NCI-H146 (cell line): ENCODE results near the gene DSC2.
"Not testable (repeated sequence)": the region's sequence is repeated elsewhere in the genome, so short reads cannot be mapped to it uniquely, and the experiment has no call there.

Source experiments
- DNase-seq: peaks from one replicate; lab custom pipeline; 2025; lab: John Stamatoyannopoulos, UW

Gene DSC2

DNA sequence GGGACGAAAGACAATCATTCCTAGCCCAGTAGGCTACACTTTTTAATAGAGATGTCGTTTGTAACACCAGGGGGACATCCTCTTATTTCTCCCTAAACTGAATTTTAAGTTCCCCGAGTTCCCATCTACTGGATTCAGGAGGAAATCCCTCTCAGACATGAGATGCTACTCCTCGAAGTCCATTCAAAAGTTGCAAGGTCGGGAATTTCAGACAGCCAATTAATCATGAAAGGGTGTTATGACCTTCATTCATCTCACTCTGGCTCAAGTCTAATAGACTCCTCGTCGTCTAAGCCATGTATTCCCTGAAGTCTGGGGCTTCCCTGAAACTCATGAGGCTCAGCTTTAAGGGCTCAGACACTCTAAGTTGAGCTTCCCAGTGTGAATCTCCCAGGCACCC lies 58.5 kb downstream of the DSC2 start:
- DNase-seq = no peak

DNA sequence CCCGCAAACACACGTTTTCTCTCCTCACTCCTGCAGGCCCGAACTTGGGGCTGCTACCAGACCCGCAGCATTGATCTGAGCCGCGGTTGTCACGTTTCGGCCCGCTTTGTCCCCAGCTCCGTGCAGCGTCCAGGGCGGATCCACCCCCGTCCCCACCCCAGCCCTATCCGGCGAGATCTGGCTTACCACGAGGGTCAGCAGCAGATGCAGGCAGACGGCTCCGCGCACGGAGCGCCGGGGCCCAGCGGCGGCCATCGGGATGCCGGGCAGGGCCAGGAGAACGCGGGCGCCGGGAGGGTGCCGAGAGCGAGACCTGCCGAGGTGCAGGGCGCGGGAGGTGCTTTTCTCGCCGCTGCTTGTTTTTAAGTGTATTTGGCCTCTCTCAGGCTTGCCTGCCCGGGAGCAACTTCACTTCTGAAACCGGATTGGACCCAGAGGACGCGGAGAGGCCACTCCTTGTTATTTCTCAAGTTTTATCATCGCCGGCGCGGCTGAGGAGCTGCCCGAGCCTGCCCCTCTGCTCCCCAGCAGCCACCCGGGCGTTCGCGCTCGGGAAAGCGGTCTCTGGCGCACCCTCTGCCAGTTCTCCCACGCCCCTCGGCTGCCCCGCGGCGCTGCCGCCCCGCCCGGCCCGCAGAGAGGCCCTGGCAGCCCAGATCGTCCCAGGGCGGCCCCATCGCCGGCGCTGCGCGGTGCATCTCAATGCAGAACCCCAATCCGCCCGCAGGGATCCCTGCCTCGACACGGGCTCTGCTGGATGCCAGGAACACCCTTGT lies 59.6 kb downstream of the DSC2 start, which contains the start of gene DSC3:
DSC3 (minus strand) TSS at position 337 of the 776 bp plus-strand sequence; CDS start at position 255, 82 bp downstream.
- no peak for DNase-seq

DNA sequence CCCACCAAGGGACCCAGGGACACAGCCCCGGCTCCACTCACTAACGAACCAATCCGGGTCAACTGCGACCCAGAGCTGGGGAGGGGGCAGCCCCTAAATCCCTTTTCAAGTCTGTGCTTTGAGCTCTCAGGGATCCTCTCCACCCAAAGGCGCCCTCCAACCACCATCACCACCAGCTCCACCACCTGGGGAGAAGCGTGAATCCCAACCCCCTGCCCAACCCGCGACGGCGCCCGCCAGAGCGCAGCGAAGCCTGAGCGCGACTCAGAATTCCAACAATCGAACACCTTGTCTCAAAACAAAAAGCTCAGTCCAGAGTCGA lies 60.2 kb downstream of the DSC2 start:
- DNase-seq = no peak

DNA sequence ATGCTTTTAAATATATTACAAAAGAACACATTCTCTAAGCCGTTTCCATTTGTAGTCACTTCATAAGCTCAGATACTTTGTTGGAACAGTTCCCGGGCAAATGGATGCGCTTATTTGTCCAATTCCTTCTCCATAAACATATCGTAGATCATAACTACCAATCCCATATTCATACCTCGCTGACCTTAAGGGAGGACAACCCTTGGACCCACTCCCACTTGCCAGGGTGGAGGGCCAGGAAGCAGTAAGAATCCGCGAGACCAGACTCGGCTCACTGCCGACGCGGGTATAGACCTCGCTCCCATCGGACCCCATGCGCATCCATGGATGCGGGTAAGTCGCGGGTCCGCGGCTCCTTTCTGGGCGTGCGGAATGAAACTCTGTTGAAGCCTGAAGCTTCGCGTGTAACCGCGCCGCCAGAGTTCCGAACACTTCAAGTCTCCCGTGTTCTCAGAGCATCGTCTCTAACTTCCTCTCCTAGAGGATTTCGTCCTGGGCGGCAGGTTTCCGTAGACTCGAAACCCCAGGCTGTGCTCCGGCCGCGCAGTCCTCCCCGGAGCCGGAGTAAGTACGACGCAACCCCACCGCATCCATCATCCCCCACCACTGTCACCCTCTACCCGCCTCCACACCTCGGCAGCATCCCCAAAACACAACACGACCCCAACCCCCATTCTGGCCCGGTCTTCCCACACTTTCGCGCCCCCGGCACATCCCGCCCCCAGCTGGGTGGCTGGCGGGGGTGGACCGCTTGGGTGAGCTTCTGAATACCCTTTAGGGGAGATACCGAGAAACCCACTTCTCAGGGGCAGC lies 60.7 kb downstream of the DSC2 start:
- DNase-seq = no peak

DNA sequence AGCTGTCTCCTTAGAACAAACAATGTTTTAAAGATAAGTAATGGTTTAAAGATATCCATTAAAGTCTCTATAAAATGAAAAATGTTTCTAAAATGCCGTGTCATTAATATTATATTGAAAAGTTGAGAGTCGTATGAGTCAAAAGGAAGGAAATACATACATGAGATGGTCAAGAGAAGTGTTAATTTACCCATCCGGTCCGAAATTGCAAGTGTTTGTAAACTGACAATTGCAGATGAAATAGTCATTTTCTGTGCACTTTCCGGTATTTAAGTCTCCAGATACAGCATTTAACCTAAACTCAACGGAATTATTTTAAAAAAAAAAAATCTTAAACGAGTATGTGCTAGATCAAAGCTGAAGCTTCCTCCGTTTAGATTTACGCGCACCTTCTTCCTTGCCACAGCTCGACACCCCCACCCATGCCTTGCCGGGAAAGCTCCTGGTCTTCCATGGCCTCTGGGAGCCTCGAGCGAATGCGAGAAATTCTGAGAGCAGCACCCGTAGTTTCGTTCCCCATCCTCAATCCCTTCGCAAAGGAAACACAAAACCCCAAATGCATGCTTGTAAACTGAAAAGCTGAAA lies 61.4 kb downstream of the DSC2 start:
- no peak for DNase-seq

DNA sequence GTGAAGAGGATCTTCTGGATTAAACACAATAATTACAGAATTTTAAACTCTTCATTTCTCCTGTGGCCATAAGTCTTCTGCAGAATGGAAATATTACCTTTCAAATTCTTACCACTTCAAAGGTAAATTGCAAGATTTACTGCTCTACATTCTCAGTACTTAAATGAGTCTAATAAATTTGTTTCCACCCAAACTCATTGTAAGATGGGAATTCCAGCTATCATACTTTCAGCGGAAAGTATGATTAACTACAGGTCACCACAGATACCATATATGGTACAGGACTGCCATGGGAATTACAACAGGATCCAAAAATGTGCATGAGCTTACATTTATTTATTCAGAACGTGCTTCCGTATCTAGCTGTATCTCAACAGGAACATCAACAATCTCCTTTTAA lies 62.8 kb downstream of the DSC2 start:
- no peak for DNase-seq

DNA sequence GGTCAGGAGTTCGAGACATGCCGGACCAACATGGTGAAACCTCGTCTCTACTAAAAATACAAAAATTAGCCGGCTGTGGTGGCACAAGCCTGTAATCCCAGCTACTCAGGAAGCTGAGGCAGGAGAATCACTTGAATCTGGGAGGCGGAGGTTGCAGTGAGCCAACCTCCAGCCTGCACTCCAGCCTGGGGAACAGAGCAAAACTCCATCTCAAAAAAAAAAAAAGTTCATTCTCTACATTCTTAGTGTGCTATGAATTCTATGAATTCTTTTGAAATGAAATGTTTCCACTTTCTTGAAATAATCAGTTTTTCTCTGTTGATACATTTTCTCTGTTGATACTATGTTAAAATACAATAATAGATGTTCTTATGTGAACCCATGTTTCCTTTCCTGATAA lies 64.5 kb downstream of the DSC2 start:
- DNase-seq = not testable (repeated sequence)

DNA sequence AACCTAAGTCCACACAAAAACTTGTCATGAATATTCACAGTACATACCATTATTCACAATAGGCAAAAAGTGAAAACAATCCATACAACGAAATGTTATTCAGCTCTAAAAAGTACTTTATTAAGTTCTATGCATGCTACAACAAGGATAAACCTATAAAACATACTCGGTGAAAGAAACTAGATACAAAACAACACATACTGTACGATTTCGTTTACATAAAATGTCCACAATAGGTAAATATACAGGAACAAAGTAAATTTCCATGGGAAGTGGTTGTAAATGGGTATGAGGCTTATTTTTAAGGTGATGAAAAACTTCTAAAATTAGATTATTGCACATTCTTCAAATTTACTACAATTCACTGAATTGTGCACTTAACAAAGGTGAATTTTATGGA lies 67.7 kb downstream of the DSC2 start:
- no peak for DNase-seq

DNA sequence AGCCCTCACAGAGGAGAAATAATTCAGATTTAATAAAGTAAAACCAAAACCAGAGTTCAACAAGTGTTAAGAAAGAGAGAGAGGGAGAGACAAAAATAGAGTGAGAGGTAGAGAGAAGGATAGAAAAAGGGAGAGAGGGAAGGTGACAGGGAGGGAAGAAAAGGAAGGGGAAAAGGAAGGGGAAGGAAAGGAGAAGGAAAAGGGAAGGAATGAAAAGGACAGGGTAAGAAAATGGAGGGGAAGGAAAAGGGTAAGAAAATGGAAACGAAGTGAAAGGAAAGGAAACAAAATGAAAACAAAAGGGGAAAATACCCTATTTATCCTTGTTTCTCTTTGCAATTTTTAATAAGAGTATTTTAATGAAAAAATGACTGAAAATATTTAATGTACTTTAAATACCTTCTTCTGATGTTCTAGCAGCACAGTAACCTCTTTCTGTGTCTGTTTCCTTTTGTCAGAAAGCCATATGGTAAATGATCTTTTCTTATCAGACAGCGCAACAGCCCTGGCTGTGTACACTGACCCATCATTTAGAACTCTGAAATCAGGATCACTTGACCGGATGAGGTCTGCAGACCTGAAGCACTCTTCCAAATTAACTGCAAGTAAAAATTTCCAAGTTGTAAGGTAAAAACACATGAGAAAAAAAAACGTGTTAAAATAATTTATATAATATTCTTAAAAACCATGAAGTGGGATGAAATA lies 71.5 kb downstream of the DSC2 start:
- DNase-seq = no peak

DNA sequence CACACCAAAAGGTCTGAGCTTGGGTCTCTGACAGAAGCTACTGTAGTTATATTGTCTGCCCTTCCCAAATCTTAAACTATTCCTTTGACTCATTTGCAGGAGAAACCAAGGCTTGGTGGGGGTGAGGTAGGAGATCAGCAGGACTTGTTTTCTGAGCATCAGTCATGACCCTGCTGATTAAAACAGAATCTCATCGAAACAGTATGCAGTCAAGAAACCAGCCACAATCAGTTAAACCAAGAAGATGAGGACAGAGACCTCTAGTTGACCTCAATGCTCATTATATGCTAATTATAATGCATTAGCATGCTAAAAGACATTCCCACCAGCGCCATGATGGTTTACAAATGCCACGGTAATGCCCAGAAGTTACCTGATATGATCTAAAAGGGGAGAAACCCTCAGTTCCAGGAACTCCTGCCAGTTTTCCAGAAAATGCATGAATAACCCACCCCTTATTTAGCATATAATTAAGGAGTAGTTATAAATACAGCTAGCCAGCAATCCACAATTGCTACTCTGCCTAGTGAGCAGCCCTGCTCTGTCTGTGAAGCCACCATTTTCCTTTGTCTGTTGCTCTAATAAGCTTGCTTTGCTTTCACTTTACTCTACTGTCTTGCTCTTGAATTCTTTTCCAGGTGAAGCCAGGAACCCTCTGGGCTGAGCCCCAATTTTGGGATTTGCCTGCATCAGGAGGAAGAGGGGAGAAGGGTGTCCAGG lies 86.3 kb downstream of the DSC2 start:
- DNase-seq = no peak

DNA sequence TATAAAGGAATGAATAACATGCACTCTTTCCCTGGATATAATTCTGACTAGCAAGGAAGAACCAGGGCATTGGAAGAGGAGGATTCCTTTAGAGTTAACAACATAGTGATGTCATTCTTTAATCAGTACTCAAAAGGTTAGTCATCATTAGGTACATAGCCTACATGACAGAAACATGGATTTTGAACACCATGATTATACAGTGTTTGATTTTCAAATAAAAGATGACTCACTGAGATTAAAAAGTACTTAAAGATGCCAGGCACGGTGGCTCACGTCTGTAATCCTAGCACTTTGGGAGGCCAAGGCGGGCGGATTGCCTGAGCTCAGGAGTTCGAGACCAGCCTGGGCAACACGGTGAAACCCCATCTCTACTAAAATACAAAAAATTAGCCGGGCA lies 90.8 kb downstream of the DSC2 start:
- not testable (repeated sequence) for DNase-seq

DNA sequence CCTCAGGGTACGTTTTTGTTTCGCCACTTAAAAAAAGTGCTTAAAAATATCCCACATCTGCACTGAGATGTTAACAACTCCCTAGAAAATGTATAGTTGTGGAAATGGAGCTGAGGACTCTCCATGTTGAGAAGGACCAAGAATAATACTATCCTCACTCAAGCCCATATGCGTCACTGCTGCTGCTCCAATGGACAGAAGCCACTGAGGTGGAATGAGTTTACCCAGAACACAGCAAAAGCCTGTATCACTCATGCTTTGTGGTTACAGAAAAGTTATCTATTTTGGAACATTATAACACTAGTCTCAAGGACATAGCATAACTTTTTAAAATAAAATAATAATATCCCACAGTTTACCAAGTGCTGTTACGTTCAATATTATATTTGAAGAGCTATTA lies 91.6 kb downstream of the DSC2 start:
- no peak for DNase-seq
